ENCODE results near the gene IFNA7.
"Not testable (repeated sequence)": the region's sequence is repeated elsewhere in the genome, so short reads cannot be mapped to it uniquely, and the experiment has no call there.

IFNA7 gene

DNA sequence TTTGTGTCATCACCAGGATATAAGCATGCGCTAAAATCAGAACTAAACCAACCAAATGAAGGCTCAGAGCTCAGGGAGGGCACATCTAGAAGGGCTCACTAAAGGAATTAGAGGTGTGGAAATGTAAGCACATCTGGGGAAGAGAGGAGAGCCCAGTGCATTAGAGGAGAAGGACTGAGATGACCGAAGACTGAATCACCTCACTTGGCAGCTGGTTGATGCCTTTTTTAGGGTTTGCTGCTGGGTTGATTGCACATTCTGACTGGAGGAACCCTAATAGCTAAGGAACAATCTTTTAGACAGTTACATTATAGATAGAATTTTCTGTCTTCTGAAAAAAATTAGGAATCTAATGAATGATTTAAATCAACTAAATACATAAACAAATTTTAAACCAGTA is 27.3 kb downstream of the IFNA7 start:
- DNase-seq, result no peak

DNA sequence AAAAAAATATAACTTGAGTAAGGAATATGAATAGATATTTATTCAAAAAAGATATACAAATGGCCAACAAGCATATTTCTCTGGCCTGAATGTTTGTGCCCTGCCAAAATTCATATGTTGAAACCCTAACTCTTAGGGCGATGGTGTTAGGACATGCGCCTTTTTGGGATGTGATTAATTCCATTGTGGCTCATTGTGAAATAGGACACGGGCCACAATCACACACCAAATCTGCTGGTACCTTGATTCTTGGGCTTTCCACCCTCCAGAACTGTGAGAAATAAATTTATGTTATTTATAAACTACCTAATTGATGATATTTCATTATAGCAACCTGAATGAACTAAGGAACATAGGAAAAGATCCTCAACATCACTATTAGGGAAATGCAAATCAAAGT is 29.8 kb downstream of the IFNA7 start:
- no peak for DNase-seq

- DNase-seq, result no peak
Observed at GRCh38 chr9:21171351-21171750, 30.7 kb downstream of the IFNA7 start.

DNA sequence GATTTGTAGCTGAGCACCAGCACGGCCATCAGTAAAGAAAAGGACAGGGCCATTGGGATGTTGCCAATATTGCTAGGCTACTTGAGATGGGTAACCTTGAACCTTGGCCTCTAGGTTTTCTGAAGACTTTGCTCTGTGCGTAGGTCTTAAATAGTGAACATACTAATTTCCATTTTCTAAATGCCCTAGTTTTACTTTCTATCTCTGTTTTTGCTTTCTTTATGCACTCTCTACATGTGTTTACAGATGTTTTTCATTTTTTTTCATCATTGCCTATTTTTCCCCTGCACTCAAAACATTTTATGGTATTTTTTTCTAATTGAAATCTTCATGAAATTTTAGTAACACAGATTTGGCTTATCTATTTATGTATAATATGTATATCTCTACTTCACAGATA is 35.4 kb downstream of the IFNA7 start, which contains the start of gene IFNA21:
TSS of gene IFNA21 (minus strand) at position 101 of the 400 bp plus-strand sequence. CDS start at position 53, 48 bp downstream.
- DNase-seq, result not testable (repeated sequence)

DNA sequence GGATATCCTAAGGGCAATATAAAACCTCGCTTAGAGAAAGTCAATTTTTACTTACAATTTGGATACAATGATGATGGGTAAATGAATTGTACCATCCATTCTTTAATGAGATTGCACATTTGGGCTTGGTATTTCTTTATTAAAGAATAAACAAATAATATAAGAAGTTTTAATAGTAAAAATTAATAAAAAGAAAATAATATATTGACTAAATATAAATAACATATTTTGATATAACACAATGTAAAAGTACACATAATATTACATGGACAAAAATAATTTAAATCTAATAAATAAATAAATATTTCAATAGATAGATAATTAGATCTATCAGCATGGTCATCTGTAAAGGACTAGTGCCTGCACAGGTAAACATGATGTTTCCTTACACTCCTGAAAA is 36.5 kb downstream of the IFNA7 start:
- no peak for DNase-seq

GRCh38 chr9:21160178-21160577 is 41.8 kb downstream of the IFNA7 start:
- DNase-seq, result no peak

GRCh38 chr9:21155501-21155900 is 46.5 kb downstream of the IFNA7 start:
- DNase-seq, result no peak

DNA sequence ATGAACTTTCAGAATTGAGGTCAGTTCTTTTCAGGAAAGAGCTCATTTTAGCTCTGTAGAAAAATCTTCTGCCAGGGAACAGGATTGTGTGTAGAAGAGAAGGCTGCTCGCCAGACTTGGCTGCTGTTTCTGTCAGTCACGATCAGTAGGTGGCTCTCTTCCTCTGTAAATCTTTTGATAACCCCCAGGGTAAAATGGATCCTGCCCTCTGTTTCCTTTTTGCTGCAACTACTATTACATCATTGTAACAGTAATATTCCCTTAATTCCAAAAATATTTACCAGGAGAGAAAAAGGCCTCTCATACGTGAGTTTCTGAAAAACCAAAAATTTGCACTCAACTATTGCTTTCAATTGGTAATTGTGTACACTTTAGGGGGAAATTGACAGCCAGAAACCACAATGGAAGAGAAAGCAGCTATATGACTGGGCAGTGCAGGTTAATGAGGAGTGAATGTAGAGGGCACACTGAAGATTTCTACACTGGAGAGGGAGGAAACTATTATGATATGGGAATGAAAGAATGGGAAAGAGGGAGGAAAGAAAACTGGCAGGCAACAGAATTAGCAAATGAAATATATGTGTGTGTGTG is 47.9 kb downstream of the IFNA7 start:
- DNase-seq, result no peak

DNA sequence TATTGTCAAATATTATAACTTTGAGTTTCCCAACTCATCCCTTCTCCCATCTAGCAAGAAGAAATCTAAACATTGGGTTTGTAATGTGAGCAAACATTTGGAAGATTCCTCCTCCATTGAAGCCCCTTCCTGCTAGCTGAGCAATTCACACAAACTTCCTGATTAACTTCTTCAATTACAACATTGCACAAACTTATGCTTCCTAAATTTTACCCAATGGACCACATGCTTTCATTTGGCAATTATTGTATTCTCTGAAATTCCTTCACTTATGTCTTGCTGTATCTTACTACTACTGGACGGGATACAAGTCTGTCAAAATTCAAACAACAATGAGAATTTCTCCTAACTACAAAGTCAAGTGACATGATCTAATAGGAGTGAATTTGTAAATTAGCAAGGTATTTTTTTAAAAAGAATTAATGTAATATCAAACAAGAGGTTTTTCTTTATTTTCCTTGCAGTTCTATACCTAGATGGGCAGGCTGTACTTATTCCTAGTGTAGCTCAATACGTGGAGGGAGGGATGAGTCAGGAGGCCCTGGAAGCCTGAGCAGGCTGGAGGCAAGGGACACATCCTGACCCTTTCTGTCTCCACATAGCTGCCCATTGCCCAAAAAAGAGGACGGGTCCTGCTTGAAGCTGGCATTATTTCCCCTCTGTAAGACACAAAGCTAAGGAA is 48.5 kb downstream of the IFNA7 start:
- DNase-seq, result no peak

Data from NCI-H510A (cell line).